ENCODE results near the gene SLC13A3.

Gene SLC13A3

DNA sequence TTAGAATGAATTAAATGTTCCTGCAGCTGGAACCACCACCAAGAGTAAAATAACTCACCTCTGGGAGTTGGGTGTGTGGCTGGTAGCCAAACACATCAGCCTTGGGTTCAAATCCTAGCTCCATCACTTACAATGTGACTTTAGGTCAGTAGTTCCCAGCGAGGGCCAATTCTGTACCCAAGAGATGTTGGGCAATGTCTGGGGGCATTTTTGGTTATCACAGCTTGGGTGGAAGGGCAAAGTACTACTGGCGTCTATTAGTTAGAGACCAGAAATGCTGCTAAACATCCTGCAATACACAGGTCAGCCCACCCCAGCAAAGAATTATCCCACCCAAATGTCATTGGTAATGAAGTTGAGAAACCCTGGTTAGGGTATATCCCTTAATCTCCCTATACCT, 48.8 kb downstream of the SLC13A3 start:
- no peak for DNase-seq

DNA sequence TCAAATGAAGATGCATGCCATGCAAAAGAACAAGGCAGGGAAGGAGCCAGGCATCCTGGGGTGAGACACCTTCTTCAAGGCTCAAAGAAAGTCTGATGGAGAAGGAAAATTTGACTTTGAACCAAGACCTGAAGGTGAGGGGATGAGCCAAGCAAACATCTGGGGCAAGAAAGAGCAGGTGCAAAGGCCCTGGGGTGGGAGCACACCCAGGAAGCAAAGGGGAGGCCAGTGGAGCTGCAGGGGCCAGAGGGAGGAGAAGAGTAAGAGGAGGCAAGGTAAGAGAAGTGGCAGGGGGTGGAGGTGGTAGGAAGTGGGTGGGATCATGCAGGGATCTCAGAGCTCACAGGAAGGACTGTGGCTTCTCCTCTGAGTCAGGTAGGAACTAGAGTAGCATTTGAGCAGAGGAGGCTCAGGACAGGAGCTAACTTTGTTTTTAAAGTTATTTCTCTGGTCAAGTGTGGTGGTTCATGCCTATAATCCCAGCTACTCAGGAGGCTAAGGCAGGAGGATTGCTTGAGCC, 49.6 kb downstream of the SLC13A3 start:
- DNase-seq = no peak

GRCh38 chr20:46600286-46600752, 50.9 kb downstream of the SLC13A3 start:
- no peak for DNase-seq

GRCh38 chr20:46599227-46599987, 51.9 kb downstream of the SLC13A3 start:
- DNase-seq = no peak

DNA sequence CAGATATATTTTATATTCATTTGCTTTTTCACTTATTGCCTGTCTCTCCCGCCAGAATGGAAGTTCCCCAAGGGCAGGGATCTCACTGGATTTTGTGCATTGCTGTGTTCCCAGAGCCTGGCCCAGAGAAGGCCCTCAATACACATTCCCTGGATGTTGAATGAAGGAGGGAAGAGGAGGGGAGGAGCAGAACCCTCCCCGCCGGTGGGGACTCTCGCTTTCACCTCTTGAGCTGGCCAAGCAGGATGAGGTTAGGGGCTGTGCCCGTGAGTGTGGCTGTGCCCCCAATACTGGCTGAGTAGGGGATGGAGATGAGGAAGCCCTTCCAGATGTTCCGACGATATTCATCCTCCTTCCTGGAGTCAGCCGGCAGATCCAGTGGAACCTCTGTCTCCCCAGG, 55.3 kb downstream of the SLC13A3 start:
- DNase-seq = no peak

DNA sequence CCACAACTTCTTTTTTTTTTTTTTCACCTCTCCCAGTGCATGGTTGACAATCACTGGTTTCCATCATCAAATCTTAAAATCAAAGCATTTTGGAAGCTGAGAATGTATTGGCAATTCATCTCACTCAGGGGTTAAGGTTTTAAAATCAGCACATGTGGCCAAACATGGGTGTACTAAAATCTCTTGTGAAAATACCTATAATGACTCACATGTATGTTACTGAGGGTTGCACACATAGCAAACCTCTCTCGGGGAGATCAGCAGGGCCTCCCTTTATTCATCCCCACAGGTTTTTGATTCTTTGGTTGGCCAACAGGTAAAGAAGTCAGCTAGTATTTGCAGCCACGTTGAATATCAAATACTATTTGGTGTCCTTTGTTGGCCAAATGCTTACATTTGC, 56.5 kb downstream of the SLC13A3 start:
- DNase-seq = no peak

DNA sequence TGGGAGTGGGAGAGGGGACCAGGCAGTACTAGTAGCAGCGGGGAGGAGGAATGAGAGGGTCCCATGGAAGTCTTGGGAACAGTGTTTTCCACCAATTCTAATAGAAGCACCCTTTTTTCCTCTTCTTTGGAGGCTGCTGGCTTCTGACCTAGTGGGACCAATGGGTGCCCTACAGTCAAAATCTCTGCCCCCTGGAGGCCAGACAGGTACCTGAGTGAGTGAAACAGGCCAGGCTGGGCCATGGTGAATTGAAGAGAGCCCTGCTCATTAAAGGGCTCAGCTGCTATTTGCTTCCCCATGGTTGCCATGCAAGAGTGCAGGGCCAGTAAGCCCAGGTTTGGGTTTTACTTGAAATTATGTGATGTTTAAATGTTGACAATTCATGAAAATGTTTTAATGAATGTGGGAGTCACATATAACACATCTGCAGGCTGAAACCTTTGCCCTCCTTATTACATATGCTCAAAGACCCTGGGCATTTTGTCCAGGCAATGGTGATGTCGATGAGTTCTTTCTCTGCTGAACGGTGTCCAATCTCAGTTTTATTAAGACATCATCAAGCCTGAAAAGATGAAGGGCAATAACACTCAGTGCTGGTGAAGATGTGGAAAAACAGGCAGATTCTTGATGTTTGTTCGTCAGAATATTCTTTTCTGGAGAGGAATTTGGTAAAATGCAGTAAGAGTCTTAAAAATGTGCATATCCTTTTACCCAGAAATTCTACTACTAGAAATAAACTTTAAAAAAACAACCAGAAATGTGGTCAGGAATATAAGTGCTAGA, 58.5 kb downstream of the SLC13A3 start:
- no peak for DNase-seq

- DNase-seq = no peak
These were observed 60.8 kb downstream of the SLC13A3 start for GRCh38 chr20:46590443-46590842.

- DNase-seq = no peak
These were observed 62.4 kb downstream of the SLC13A3 start for GRCh38 chr20:46588532-46589511.

GRCh38 chr20:46587986-46588385, 63.3 kb downstream of the SLC13A3 start:
- no peak for DNase-seq

DNA sequence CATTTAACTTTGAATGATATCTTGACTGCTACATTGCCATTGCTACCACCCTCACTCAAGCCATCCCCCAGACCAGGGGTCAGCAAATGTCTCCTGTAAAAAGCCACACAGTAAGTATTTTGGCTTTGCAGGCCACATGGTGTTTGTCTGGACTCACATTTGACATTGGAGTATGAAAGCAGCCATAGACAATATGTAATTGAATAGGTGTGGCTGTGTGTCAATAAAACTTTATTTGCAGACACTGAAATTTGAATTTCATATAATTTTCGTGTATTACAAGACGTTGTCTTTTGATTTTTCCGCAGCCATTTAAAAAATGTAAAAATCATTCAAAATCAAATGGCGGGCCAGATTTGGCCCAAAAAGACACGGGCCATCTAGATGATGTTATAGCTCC, 64.5 kb downstream of the SLC13A3 start:
- no peak for DNase-seq

GRCh38 chr20:46584508-46584907, 66.8 kb downstream of the SLC13A3 start:
- no peak for DNase-seq

- no peak for DNase-seq
These were observed 67.6 kb downstream of the SLC13A3 start for GRCh38 chr20:46583411-46584214.

GRCh38 chr20:46582648-46583047, 68.6 kb downstream of the SLC13A3 start:
- DNase-seq = no peak

GRCh38 chr20:46581391-46581790, 69.9 kb downstream of the SLC13A3 start:
- DNase-seq = no peak

GRCh38 chr20:46580613-46581205, 70.5 kb downstream of the SLC13A3 start:
- DNase-seq = no peak

DNA sequence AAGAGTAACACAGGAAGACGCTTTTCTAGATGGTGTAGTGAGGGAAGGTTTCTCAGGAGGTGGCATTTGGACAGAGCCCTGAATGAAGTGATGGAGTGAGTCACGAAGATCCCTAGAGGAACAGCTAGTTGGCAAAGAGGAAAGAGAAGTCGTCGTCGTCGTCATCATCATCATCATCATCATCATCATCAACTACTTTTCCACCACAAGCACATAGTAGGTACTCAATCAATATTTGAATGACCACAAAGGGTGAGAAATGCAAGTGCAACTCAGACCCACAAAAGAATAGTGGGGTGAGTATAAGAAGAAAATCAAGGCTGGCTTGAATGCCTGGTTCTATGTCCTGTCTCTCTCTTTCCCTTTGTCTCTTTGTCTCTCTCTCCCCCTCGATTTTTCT, 72.5 kb downstream of the SLC13A3 start:
- DNase-seq = no peak

DNA sequence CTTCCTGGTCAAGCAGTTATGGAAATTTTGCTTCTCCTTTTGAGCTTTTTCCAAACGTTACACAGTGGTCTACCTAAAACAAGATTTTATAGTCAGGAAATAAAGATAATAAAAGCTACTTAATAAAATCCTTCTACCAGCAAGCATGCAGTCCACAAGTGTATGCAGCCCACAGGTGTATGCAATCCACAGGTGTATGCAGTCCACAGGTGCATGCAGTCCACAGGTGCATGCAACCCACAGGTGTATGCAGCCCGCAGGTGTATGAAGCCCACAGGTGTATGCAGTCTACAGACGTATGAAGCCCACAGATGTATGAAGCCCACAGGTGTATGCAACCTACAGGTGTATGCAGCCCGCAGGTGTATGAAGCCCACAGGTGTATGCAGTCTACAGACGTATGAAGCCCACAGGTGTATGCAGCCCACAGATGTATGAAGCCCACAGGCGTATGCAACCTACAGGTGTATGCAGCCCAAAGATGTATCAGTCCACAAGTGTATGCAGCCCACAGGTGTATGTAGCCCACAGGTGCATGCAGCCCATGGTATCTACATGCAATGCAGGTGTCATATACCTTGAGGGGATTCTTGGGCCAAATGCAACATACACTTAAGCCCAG, 74.4 kb downstream of the SLC13A3 start:
- DNase-seq = no peak

- no peak for DNase-seq
These were observed 75.3 kb downstream of the SLC13A3 start for GRCh38 chr20:46575937-46576461.

GRCh38 chr20:46575394-46575793, 75.9 kb downstream of the SLC13A3 start:
- DNase-seq = no peak

Data from DMS153 (cell line).